Upper lobe of right lung (tissue), 1 donor: ENCODE measurements around the gene CD4. TPM values are rescaled to one million over a fixed set of nuclear protein-coding genes. Genes with fewer than 3 reads are reported as not detected.
A peak's percentile ranks its signal among the peaks of the same experiment; 100 is the strongest.

Experiments used
- ATAC-seq: fragments of 200-7000 bp; cut with Tn5 transposase; one replicate; pipeline ENCODE4 v1.9.1; 2020; ENCODE audit warnings: mild to moderate bottlenecking, moderate library complexity
- DNase-seq: peaks from one replicate; pipeline ENCODE4 v3.0.0-alpha.2; 2020
- H3K27ac ChIP-seq: fragments of 200-600 bp; one replicate; pipeline ENCODE4 v1.8.0; 2022
- H3K27me3 ChIP-seq: fragments of 200-600 bp; one replicate; pipeline ENCODE4 v1.8.0; 2022; ENCODE audit warnings: mild to moderate bottlenecking
- H3K36me3 ChIP-seq: fragments of 200-600 bp; one replicate; pipeline ENCODE4 v1.8.0; 2022
- H3K4me1 ChIP-seq: fragments of 200-600 bp; one replicate; pipeline ENCODE4 v1.8.0; 2022
- H3K4me3 ChIP-seq: fragments of 200-600 bp; one replicate; pipeline ENCODE4 v1.8.0; 2022; ENCODE audit warnings: mild to moderate bottlenecking
- H3K9me3 ChIP-seq: fragments of 200-600 bp; one replicate; pipeline ENCODE4 v1.8.0; 2022
- intact Hi-C: fragments of 100-400 bp; cut with DNase I; formaldehyde crosslinking; loops from one replicate; pipeline ENCODE4 v1.11.0; 2022
- total RNA-seq: library from RNA; stranded (reverse); fragmentation: NEBNext Ultra II Directional; extraction: Animal tissue kit (Norgen Biotek cat#: 25700); gene quantifications from one replicate; pipeline ENCODE4 v1.2.1, GENCODE V29; 2021
- TF ChIP-seq, protein P1 (sequence below): fragments of 200-600 bp; IDR thresholded peaks from one replicate; pipeline ENCODE4 v1.8.0; 2022; ENCODE audit warnings: antibody characterized with exemption
- donor health status: DM: no; HTN: yes; CAD: no; lungs with severe emphysema.

Gene CD4
- total RNA-seq, 1 donor from 2014 or later = 67.6 TPM

DNA sequence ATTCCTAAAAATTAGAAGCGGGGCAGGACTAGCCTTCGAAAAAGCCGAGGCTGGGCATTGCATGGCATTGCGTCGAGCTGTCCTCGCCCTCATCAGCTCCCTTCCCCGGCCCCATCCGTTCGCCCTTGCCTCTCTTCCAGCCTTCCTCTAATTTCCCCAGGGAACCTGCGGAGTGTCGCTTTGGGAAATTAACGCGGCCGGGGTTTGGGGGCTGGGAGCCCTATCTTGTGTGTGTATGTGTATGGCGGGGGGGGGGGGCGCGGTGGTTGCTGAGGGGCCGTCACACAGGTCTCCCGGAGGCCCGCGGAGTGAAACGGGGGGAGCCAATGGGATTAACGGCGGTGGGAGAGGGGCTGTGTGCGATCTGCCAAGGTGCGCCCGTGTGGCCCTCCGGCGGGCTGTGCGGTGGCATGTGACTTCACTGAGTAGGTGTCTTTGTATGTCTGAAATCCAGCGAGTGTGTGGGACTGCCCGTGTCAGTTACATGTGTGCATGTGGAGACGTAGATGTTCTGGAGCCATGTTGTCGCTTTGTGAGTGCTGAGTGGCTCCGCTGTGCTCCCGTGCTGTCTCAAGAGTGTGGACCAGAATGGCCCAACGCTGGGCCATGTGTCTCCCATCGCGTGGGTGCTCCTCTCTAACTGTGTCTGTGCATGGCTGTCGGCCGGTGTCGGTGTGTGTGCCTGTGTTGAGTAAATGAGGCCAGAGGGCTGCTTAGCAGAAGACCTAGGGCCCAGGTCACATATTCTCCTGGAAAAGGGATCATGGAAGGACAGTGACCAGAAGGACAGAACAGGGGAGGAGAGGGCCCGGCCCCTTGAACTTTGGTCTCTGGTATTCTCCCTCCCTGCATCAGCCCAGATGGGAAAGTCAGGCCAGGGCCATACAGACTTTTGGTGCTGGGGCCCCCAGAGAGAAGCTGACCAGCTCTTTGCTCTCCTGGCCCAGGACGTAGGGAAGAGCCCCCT, 21.7 kb upstream of the CD4 start:
- Histone ChIP-seq H3K27me3 (no peaks in the 10 kb centered on the region), H3K9me3 (no peaks in the 10 kb centered on the region), H3K4me3 (peak overlapping the region; percentile 75), H3K27ac (peak overlapping the region; percentile 80), H3K4me1 (peaks cover 50% of the 10 kb centered on the region), H3K36me3 (peaks cover 14% of the 10 kb centered on the region)
- intact Hi-C loops = no loop called here
- TF ChIP-seq, protein P1, sequence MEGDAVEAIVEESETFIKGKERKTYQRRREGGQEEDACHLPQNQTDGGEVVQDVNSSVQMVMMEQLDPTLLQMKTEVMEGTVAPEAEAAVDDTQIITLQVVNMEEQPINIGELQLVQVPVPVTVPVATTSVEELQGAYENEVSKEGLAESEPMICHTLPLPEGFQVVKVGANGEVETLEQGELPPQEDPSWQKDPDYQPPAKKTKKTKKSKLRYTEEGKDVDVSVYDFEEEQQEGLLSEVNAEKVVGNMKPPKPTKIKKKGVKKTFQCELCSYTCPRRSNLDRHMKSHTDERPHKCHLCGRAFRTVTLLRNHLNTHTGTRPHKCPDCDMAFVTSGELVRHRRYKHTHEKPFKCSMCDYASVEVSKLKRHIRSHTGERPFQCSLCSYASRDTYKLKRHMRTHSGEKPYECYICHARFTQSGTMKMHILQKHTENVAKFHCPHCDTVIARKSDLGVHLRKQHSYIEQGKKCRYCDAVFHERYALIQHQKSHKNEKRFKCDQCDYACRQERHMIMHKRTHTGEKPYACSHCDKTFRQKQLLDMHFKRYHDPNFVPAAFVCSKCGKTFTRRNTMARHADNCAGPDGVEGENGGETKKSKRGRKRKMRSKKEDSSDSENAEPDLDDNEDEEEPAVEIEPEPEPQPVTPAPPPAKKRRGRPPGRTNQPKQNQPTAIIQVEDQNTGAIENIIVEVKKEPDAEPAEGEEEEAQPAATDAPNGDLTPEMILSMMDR = no peak
- ATAC-seq = no peak
- no peak for DNase-seq

DNA sequence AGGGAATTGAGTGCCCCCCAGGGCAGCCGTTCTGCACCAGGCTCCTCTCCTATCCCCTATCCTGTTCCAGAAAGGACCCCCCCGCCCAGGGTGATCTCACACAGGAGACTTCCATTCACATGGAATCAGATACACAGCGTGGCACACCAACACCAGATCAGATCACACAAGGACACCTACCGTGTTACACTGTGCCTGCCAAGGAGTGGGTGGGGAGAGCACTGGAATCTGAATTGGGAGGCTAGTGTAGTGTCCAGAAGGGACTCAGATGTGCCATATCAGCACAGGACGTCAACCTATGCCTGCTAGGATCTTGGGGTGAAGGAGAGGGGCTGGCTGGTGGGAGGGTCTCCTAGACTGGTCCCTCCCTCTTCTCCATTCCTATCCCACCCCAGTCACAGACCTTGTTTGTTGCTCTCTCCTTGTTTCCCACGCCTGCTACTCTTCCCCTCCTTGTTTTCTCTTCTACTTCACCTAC, 20.9 kb upstream of the CD4 start:
- no peaks in the 10 kb centered on the region for H3K9me3 ChIP-seq
- H3K27me3 ChIP-seq = no peaks in the 10 kb centered on the region
- intact Hi-C loops = no loop called here
- TF ChIP-seq, protein P1 = no peak
- peaks cover 14% of the 10 kb centered on the region for H3K36me3 ChIP-seq
- H3K4me1 ChIP-seq = peaks cover 48% of the 10 kb centered on the region
- H3K27ac ChIP-seq = peak overlapping the region; percentile 20
- ATAC-seq (no peak), DNase-seq (no peak)
- H3K4me3 ChIP-seq = peak overlapping the region; percentile 75

DNA sequence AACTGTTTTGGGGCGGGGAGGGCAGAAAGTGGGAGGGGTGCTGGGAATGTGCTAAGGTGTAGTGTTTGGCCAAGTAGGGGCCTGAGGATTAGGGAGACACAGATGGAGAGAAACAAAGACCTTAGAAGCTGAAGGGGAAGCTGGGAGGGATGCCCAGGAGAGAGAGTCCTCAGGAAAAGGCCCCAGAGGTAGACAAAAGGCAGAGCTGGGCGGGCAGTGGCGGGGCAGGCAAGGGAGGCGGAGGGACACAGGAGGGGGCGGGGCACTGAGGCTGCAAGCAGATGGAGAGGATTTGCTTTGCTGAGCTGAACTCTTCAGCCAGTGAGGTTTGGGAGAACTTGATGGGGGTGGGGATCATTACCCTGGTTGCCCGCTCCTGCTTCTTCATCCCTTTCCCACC, 20.3 kb upstream of the CD4 start:
- TF ChIP-seq, protein P1 = no peak
- H3K36me3 ChIP-seq = peaks cover 14% of the 10 kb centered on the region
- DNase-seq = no peak
- peak overlapping the region; percentile 75 for H3K4me3 ChIP-seq
- H3K9me3 ChIP-seq = no peaks in the 10 kb centered on the region
- intact Hi-C loops = no loop called here
- peaks cover 43% of the 10 kb centered on the region for H3K4me1 ChIP-seq
- H3K27me3 ChIP-seq = no peaks in the 10 kb centered on the region
- H3K27ac ChIP-seq = peak overlapping the region; percentile 20
- no peak for ATAC-seq

DNA sequence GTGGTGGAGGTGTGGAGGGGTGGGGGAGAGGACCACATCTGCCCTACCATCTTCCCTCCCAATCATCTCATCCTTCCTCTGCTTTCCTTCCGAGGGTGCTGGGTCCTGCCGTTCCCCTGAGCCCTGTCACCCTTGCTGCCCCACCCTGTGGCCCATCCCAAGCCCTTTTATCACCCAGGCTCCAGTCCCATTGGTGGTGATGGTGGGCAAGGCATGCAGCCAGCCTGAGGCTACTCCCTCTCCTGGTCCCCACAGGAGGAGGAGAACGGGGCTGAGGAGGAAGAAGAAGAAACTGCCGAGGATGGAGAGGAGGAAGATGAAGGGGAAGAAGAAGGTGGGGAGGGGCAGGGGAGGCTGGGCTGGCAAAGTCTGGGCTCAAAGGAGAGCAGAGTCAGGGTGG, 19.7 kb upstream of the CD4 start:
- Histone ChIP-seq H3K4me1 (peaks cover 41% of the 10 kb centered on the region), H3K36me3 (peaks cover 14% of the 10 kb centered on the region), H3K4me3 (no peak overlapping the region), H3K27me3 (no peaks in the 10 kb centered on the region), H3K27ac (no peak overlapping the region), H3K9me3 (no peaks in the 10 kb centered on the region)
- no peak for DNase-seq
- intact Hi-C loops = no loop called here
- TF ChIP-seq, protein P1 = no peak
- no peak for ATAC-seq

DNA sequence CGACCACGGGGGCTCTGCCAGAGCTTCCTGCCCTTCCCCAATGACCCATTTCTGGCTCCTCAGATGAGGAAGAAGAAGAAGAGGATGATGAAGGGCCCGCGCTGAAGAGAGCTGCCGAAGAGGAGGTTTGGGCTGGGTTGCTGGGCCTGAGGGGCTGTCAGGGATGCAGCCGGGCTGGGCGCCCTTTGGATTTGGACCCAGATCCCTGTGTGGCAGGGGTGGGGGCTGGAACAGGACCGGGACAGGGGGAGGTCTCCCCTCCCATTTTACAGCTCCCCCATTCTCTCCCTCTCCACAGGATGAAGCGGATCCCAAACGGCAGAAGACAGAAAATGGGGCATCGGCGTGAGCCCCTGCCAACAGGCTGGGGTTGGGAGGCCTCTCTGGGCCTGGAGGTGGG, 19.2 kb upstream of the CD4 start:
- DNase-seq (no peak), ATAC-seq (no peak)
- H3K4me1 ChIP-seq = peaks cover 37% of the 10 kb centered on the region
- no peak overlapping the region for H3K4me3 ChIP-seq
- intact Hi-C loops = no loop called here
- H3K36me3 ChIP-seq = peaks cover 14% of the 10 kb centered on the region
- H3K27me3 ChIP-seq = no peaks in the 10 kb centered on the region
- H3K27ac ChIP-seq = no peak overlapping the region
- TF ChIP-seq, protein P1 = no peak
- H3K9me3 ChIP-seq = no peaks in the 10 kb centered on the region
